ENCODE results near the gene ZNF598.

The ZNF598 gene

GRCh38 chr16:2053211-2053610, 43.6 kb upstream of the ZNF598 start:
- no peak overlapping the region for H3K4me2 ChIP-seq
- peaks cover 17% of the 10 kb centered on the region; the same call in 1 of the 2 replicates for H3K79me2 ChIP-seq (ENCODE audit: insufficient read depth, low read depth)
- H3K36me3 ChIP-seq (ENCODE audit: insufficient read depth): peaks cover 4% of the 10 kb centered on the region; the same call in 1 of the 2 replicates
- no peak overlapping the region for H3K27ac ChIP-seq
- no peak overlapping the region for H2AFZ ChIP-seq (ENCODE audit: low read depth)
- H3K27me3 ChIP-seq (ENCODE audit: insufficient read depth, low read depth): no peaks in the 10 kb centered on the region
- H3K4me1 ChIP-seq (ENCODE audit: low read depth, poor library complexity, severe bottlenecking): peaks cover 8% of the 10 kb centered on the region
- H3K9ac ChIP-seq: no peak overlapping the region
- H4K20me1 ChIP-seq (ENCODE audit: insufficient read depth): no peaks in the 10 kb centered on the region
- no peak overlapping the region for H3K4me3 ChIP-seq (IDR thresholded peaks at IDR 0.05; ENCODE audit: insufficient read depth, low read depth, low read length)
- TF ChIP-seq CTCF (conservative IDR thresholded peaks at IDR 0.05; ENCODE audit: low read depth, low read length): no peak

- H3K27me3 ChIP-seq (ENCODE audit: insufficient read depth, low read depth): no peaks in the 10 kb centered on the region
- peak overlapping the region; percentile 43 for H3K4me3 ChIP-seq (IDR thresholded peaks at IDR 0.05; ENCODE audit: insufficient read depth, low read depth, low read length)
- H4K20me1 ChIP-seq (ENCODE audit: insufficient read depth): no peaks in the 10 kb centered on the region
- H3K36me3 ChIP-seq (ENCODE audit: insufficient read depth): peaks cover 4% of the 10 kb centered on the region; the same call in 1 of the 2 replicates
- TF ChIP-seq CTCF (conservative IDR thresholded peaks at IDR 0.05; ENCODE audit: low read depth, low read length): no peak
- H3K79me2 ChIP-seq (ENCODE audit: insufficient read depth, low read depth): peaks cover 18% of the 10 kb centered on the region; the same call in 1 of the 2 replicates
- no peak overlapping the region for H3K27ac ChIP-seq
- H2AFZ ChIP-seq (ENCODE audit: low read depth): peak overlapping the region; percentile 81
- H3K4me1 ChIP-seq (ENCODE audit: low read depth, poor library complexity, severe bottlenecking): peaks cover 32% of the 10 kb centered on the region
- peak overlapping the region; percentile 61; the same call in 1 of the 2 replicates for H3K9ac ChIP-seq
- H3K4me2 ChIP-seq: peak overlapping the region; percentile 71
Observed at GRCh38 chr16:2048116-2048543, 38.5 kb upstream of the ZNF598 start.

- Histone ChIP-seq H3K4me2 (peak within 1 kb of the TSS; percentile 78), H2AFZ (ENCODE audit: low read depth) (peak within 1 kb of the TSS; percentile 81), H3K9ac (peak within 1 kb of the TSS; percentile 61), H3K27me3 (ENCODE audit: insufficient read depth, low read depth) (no peaks in the 10 kb centered on the region), H3K27ac (peak within 1 kb of the TSS; percentile 4; the same call in 1 of the 2 replicates), H3K36me3 (ENCODE audit: insufficient read depth) (peaks cover 4% of the 10 kb centered on the region; the same call in 1 of the 2 replicates), H3K4me1 (ENCODE audit: low read depth, poor library complexity, severe bottlenecking) (peaks cover 35% of the 10 kb centered on the region), H4K20me1 (ENCODE audit: insufficient read depth) (no peaks in the 10 kb centered on the region), H3K4me3 (IDR thresholded peaks at IDR 0.05; ENCODE audit: insufficient read depth, low read depth, low read length) (peak within 1 kb of the TSS; percentile 49), H3K79me2 (ENCODE audit: insufficient read depth, low read depth) (peaks cover 18% of the 10 kb centered on the region; the same call in 1 of the 2 replicates)
- TF ChIP-seq CTCF (conservative IDR thresholded peaks at IDR 0.05; ENCODE audit: low read depth, low read length): peak; percentile 55
Observed at GRCh38 chr16:2047330-2048115, 37.9 kb upstream of the ZNF598 start, which contains the start of the genes NTHL1 and TSC2. TSS of gene NTHL1 (minus strand) at chr16:2047834. CDS start at chr16:2047823, 11 bp downstream. TSS of gene TSC2 (plus strand) at chr16:2047985. CDS start at chr16:2048616, 631 bp downstream.

GRCh38 chr16:2046893-2047329, 37.3 kb upstream of the ZNF598 start:
- no peak for TF ChIP-seq CTCF (conservative IDR thresholded peaks at IDR 0.05; ENCODE audit: low read depth, low read length)
- H3K4me2 ChIP-seq: peak overlapping the region; percentile 78
- peak overlapping the region; percentile 4; the same call in 1 of the 2 replicates for H3K27ac ChIP-seq
- peaks cover 4% of the 10 kb centered on the region; the same call in 1 of the 2 replicates for H3K36me3 ChIP-seq (ENCODE audit: insufficient read depth)
- H3K27me3 ChIP-seq (ENCODE audit: insufficient read depth, low read depth): no peaks in the 10 kb centered on the region
- H3K4me1 ChIP-seq (ENCODE audit: low read depth, poor library complexity, severe bottlenecking): peaks cover 35% of the 10 kb centered on the region
- peak overlapping the region; percentile 49 for H3K4me3 ChIP-seq (IDR thresholded peaks at IDR 0.05; ENCODE audit: insufficient read depth, low read depth, low read length)
- peak overlapping the region; percentile 61 for H3K9ac ChIP-seq
- H4K20me1 ChIP-seq (ENCODE audit: insufficient read depth): no peaks in the 10 kb centered on the region
- peaks cover 18% of the 10 kb centered on the region; the same call in 1 of the 2 replicates for H3K79me2 ChIP-seq (ENCODE audit: insufficient read depth, low read depth)
- peak overlapping the region; percentile 81; the same call in 1 of the 2 replicates for H2AFZ ChIP-seq (ENCODE audit: low read depth)
